Measurements from ENCODE around the gene ADAMTS20. TPM values are rescaled to one million over a fixed set of nuclear protein-coding genes. Genes with fewer than 3 reads are reported as not detected.

ADAMTS20 gene
- total and polyA plus RNA-seq, 2 donors, result 1.0 TPM; not detected in 1

DNA sequence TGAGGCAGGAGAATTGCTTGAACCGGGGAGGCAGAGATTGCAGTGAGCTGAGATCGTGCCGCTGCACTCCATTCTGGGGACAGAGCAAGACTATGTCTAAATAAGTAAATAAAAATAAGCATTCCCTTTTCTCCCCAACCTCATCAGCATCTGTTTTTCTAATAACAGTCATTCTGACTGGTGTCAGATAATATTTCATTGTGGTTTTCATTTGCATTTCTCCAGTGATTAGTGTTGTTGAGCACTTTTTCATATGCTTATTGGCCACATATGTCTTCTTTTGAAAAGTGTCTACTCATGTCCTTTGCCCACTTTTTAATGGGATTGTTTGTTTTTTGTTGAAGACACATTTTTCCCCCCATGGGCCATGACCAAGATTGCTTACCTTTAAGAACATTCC lies 243.2 kb downstream of the ADAMTS20 start:
- no peak overlapping the region for H3K4me3 ChIP-seq (ENCODE audit: low read depth, low read length)
- DNase-seq (ENCODE audit: extremely low spot score), result no peak
- no peaks in the 10 kb centered on the region for H3K4me1 ChIP-seq (ENCODE audit: insufficient read depth)
- 100% methylated on average over 3 of the region's 3 CpGs for WGBS
- no peaks in the 10 kb centered on the region for H3K36me3 ChIP-seq (ENCODE audit: insufficient read depth)
- no peak overlapping the region for H3K27ac ChIP-seq (ENCODE audit: low read depth)

DNA sequence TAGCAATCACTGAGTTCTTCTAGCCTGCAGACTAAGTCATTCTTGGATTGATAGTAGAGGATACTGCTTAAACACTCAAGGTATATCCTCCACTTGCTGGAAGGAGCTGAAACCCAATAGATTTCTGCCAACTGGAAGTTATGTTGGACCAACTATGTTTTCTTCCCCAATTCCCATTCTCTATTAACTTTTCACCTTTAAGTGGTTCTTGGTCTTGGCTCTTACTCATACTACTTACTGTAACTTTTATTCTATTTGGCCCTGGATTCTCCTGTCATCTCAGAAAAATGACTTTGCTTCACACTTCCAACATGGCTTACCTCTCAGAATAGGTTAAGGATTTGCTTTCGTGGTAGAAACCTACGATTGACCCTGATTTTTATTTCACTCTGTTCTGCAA lies 244.9 kb downstream of the ADAMTS20 start:
- whole genome bisulfite sequencing, result 96% methylated on average over 2 of the region's 2 CpGs
- H3K36me3 ChIP-seq (ENCODE audit: insufficient read depth), result no peaks in the 10 kb centered on the region
- H3K27ac ChIP-seq (ENCODE audit: low read depth), result no peak overlapping the region
- H3K4me3 ChIP-seq (ENCODE audit: low read depth, low read length), result no peak overlapping the region
- DNase-seq (ENCODE audit: extremely low spot score), result no peak
- no peaks in the 10 kb centered on the region for H3K4me1 ChIP-seq (ENCODE audit: insufficient read depth)

GRCh38 chr12:43306066-43306465 lies 245.9 kb downstream of the ADAMTS20 start:
- Histone ChIP-seq H3K36me3 (ENCODE audit: insufficient read depth) (no peaks in the 10 kb centered on the region), H3K27ac (ENCODE audit: low read depth) (no peak overlapping the region), H3K4me1 (ENCODE audit: insufficient read depth) (no peaks in the 10 kb centered on the region), H3K4me3 (ENCODE audit: low read depth, low read length) (no peak overlapping the region)
- no peak for DNase-seq (ENCODE audit: extremely low spot score)
- 62% methylated on average over 3 of the region's 3 CpGs for WGBS

DNA sequence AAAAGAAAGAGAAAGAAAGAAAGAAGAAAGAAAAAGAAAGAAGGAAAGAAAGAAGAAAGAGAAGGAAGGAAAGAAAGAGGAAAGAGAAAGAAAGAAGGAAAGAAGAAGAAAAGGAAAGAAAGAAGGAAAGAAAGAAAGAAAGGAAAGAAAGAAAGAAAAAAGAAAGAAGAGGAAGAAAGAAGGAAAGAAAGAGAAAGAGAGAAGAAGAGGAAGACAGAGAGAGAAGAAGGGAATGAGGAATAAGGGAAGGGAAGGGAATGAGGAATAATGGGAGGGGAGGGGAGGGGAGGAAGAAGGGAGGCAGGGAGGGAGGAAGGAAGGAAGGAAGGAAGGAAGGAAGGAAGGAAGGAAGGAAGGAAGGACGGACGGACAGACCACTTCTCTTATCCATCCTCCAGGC lies 246.9 kb downstream of the ADAMTS20 start:
- DNase-seq (ENCODE audit: extremely low spot score), result no peak
- Histone ChIP-seq H3K27ac (ENCODE audit: low read depth) (no peak overlapping the region), H3K36me3 (ENCODE audit: insufficient read depth) (no peaks in the 10 kb centered on the region), H3K4me3 (ENCODE audit: low read depth, low read length) (no peak overlapping the region), H3K4me1 (ENCODE audit: insufficient read depth) (no peaks in the 10 kb centered on the region)
- WGBS, result 88% methylated on average over 2 of the region's 2 CpGs

Other genes starting within 250 kb of the ADAMTS20 start
- gene PUS7L, start 206.6 kb upstream of the ADAMTS20 start, total RNA-seq, result 41.2 TPM
- gene PUS7L, start 206.6 kb upstream of the ADAMTS20 start, polyA plus RNA-seq, result 2.6 TPM
- 33.1 TPM for gene IRAK4, start 206.7 kb upstream of the ADAMTS20 start, total RNA-seq
- 14.0 TPM for gene IRAK4, start 206.7 kb upstream of the ADAMTS20 start, polyA plus RNA-seq